ENCODE results near the gene PIGU.
"Not testable (repeated sequence)": the region's sequence is repeated elsewhere in the genome, so short reads cannot be mapped to it uniquely, and the experiment has no call there.

The PIGU gene

GRCh38 chr20:34618676-34619075, 58.2 kb downstream of the PIGU start:
- Histone ChIP-seq H3K27me3 (ENCODE audit: control insufficient read depth, insufficient read depth, low read length) (no peaks in the 10 kb centered on the region), H3K4me1 (ENCODE audit: control insufficient read depth, insufficient read depth, low read length) (no peaks in the 10 kb centered on the region), H3K36me3 (ENCODE audit: control insufficient read depth, insufficient read depth, low read length) (peaks cover 22% of the 10 kb centered on the region), H3K9ac (ENCODE audit: low read depth, low read length) (no peak overlapping the region), H3K9me3 (ENCODE audit: control insufficient read depth, insufficient read depth, low read length) (peaks cover 4% of the 10 kb centered on the region; the same call in 1 of the 2 replicates), H3K27ac (ENCODE audit: low read depth, low read length) (no peak overlapping the region), H3K4me3 (ENCODE audit: low read depth, low read length) (no peak overlapping the region)

GRCh38 chr20:34616913-34617312, 60.0 kb downstream of the PIGU start:
- H3K27me3 ChIP-seq (ENCODE audit: control insufficient read depth, insufficient read depth, low read length); H3K9ac ChIP-seq (ENCODE audit: low read depth, low read length); H3K4me1 ChIP-seq (ENCODE audit: control insufficient read depth, insufficient read depth, low read length); H3K27ac ChIP-seq (ENCODE audit: low read depth, low read length); H3K4me3 ChIP-seq (ENCODE audit: low read depth, low read length); H3K9me3 ChIP-seq (ENCODE audit: control insufficient read depth, insufficient read depth, low read length): not testable (repeated sequence)
- peaks cover 21% of the 10 kb centered on the region for H3K36me3 ChIP-seq (ENCODE audit: control insufficient read depth, insufficient read depth, low read length)

- Histone ChIP-seq H3K27ac (ENCODE audit: low read depth, low read length) (no peak overlapping the region), H3K4me3 (ENCODE audit: low read depth, low read length) (no peak overlapping the region), H3K9me3 (ENCODE audit: control insufficient read depth, insufficient read depth, low read length) (peaks cover 4% of the 10 kb centered on the region; the same call in 1 of the 2 replicates), H3K27me3 (ENCODE audit: control insufficient read depth, insufficient read depth, low read length) (no peaks in the 10 kb centered on the region), H3K9ac (ENCODE audit: low read depth, low read length) (no peak overlapping the region), H3K4me1 (ENCODE audit: control insufficient read depth, insufficient read depth, low read length) (no peaks in the 10 kb centered on the region), H3K36me3 (ENCODE audit: control insufficient read depth, insufficient read depth, low read length) (peaks cover 15% of the 10 kb centered on the region)
These were observed 61.4 kb downstream of the PIGU start for GRCh38 chr20:34615477-34615876.

GRCh38 chr20:34611976-34612375, 64.9 kb downstream of the PIGU start:
- H3K9me3 ChIP-seq (ENCODE audit: control insufficient read depth, insufficient read depth, low read length); H3K9ac ChIP-seq (ENCODE audit: low read depth, low read length); H3K27ac ChIP-seq (ENCODE audit: low read depth, low read length); H3K4me1 ChIP-seq (ENCODE audit: control insufficient read depth, insufficient read depth, low read length); H3K27me3 ChIP-seq (ENCODE audit: control insufficient read depth, insufficient read depth, low read length); H3K4me3 ChIP-seq (ENCODE audit: low read depth, low read length): not testable (repeated sequence)
- H3K36me3 ChIP-seq (ENCODE audit: control insufficient read depth, insufficient read depth, low read length) = peaks cover 15% of the 10 kb centered on the region

- Histone ChIP-seq H3K4me1 (ENCODE audit: control insufficient read depth, insufficient read depth, low read length) (no peaks in the 10 kb centered on the region), H3K27ac (ENCODE audit: low read depth, low read length) (no peak overlapping the region), H3K9ac (ENCODE audit: low read depth, low read length) (no peak overlapping the region), H3K9me3 (ENCODE audit: control insufficient read depth, insufficient read depth, low read length) (no peaks in the 10 kb centered on the region), H3K36me3 (ENCODE audit: control insufficient read depth, insufficient read depth, low read length) (no peaks in the 10 kb centered on the region), H3K27me3 (ENCODE audit: control insufficient read depth, insufficient read depth, low read length) (no peaks in the 10 kb centered on the region), H3K4me3 (ENCODE audit: low read depth, low read length) (no peak overlapping the region)
These were observed 69.8 kb downstream of the PIGU start for GRCh38 chr20:34607066-34607465.

- no peak overlapping the region for H3K9ac ChIP-seq (ENCODE audit: low read depth, low read length)
- no peaks in the 10 kb centered on the region for H3K27me3 ChIP-seq (ENCODE audit: control insufficient read depth, insufficient read depth, low read length)
- H3K9me3 ChIP-seq (ENCODE audit: control insufficient read depth, insufficient read depth, low read length) = no peaks in the 10 kb centered on the region
- H3K36me3 ChIP-seq (ENCODE audit: control insufficient read depth, insufficient read depth, low read length) = no peaks in the 10 kb centered on the region
- H3K4me3 ChIP-seq (ENCODE audit: low read depth, low read length) = no peak overlapping the region
- no peak overlapping the region for H3K27ac ChIP-seq (ENCODE audit: low read depth, low read length)
- no peaks in the 10 kb centered on the region for H3K4me1 ChIP-seq (ENCODE audit: control insufficient read depth, insufficient read depth, low read length)
These were observed 71.7 kb downstream of the PIGU start for GRCh38 chr20:34604980-34605788.

GRCh38 chr20:34600892-34601653, 75.8 kb downstream of the PIGU start:
- Histone ChIP-seq H3K27me3 (ENCODE audit: control insufficient read depth, insufficient read depth, low read length) (no peaks in the 10 kb centered on the region), H3K27ac (ENCODE audit: low read depth, low read length) (no peak overlapping the region), H3K9me3 (ENCODE audit: control insufficient read depth, insufficient read depth, low read length) (no peaks in the 10 kb centered on the region), H3K4me1 (ENCODE audit: control insufficient read depth, insufficient read depth, low read length) (no peaks in the 10 kb centered on the region), H3K9ac (ENCODE audit: low read depth, low read length) (no peak overlapping the region), H3K4me3 (ENCODE audit: low read depth, low read length) (no peak overlapping the region), H3K36me3 (ENCODE audit: control insufficient read depth, insufficient read depth, low read length) (no peaks in the 10 kb centered on the region)

GRCh38 chr20:34595377-34596184, 81.3 kb downstream of the PIGU start:
- H3K27me3 ChIP-seq (ENCODE audit: control insufficient read depth, insufficient read depth, low read length) = no peaks in the 10 kb centered on the region
- H3K9ac ChIP-seq (ENCODE audit: low read depth, low read length) = no peak overlapping the region
- H3K4me3 ChIP-seq (ENCODE audit: low read depth, low read length) = no peak overlapping the region
- no peak overlapping the region for H3K27ac ChIP-seq (ENCODE audit: low read depth, low read length)
- H3K9me3 ChIP-seq (ENCODE audit: control insufficient read depth, insufficient read depth, low read length) = no peaks in the 10 kb centered on the region
- no peaks in the 10 kb centered on the region for H3K36me3 ChIP-seq (ENCODE audit: control insufficient read depth, insufficient read depth, low read length)
- H3K4me1 ChIP-seq (ENCODE audit: control insufficient read depth, insufficient read depth, low read length) = no peaks in the 10 kb centered on the region

GRCh38 chr20:34586488-34587163, 90.3 kb downstream of the PIGU start:
- peaks cover 18% of the 10 kb centered on the region for H3K36me3 ChIP-seq (ENCODE audit: control insufficient read depth, insufficient read depth, low read length)
- no peak overlapping the region for H3K4me3 ChIP-seq (ENCODE audit: low read depth, low read length)
- H3K27me3 ChIP-seq (ENCODE audit: control insufficient read depth, insufficient read depth, low read length) = no peaks in the 10 kb centered on the region
- no peaks in the 10 kb centered on the region for H3K4me1 ChIP-seq (ENCODE audit: control insufficient read depth, insufficient read depth, low read length)
- no peaks in the 10 kb centered on the region for H3K9me3 ChIP-seq (ENCODE audit: control insufficient read depth, insufficient read depth, low read length)
- no peak overlapping the region for H3K27ac ChIP-seq (ENCODE audit: low read depth, low read length)
- no peak overlapping the region for H3K9ac ChIP-seq (ENCODE audit: low read depth, low read length)

GRCh38 chr20:34585019-34585418, 91.9 kb downstream of the PIGU start:
- Histone ChIP-seq H3K27ac (ENCODE audit: low read depth, low read length) (no peak overlapping the region), H3K36me3 (ENCODE audit: control insufficient read depth, insufficient read depth, low read length) (peaks cover 24% of the 10 kb centered on the region), H3K9ac (ENCODE audit: low read depth, low read length) (no peak overlapping the region), H3K4me3 (ENCODE audit: low read depth, low read length) (no peak overlapping the region), H3K4me1 (ENCODE audit: control insufficient read depth, insufficient read depth, low read length) (no peaks in the 10 kb centered on the region), H3K27me3 (ENCODE audit: control insufficient read depth, insufficient read depth, low read length) (no peaks in the 10 kb centered on the region), H3K9me3 (ENCODE audit: control insufficient read depth, insufficient read depth, low read length) (no peaks in the 10 kb centered on the region)

Measured in HUES48 (cell line).